T follicular helper cell (primary cell): ENCODE results near the gene NUDT4.
"Not testable (repeated sequence)": the region's sequence is repeated elsewhere in the genome, so short reads cannot be mapped to it uniquely, and the experiment has no call there.

Experiments
- DNase-seq: peaks from one replicate; pipeline ENCODE4 v3.0.0-alpha.2; 2020; ENCODE audit warnings: low read depth

NUDT4 gene

DNA sequence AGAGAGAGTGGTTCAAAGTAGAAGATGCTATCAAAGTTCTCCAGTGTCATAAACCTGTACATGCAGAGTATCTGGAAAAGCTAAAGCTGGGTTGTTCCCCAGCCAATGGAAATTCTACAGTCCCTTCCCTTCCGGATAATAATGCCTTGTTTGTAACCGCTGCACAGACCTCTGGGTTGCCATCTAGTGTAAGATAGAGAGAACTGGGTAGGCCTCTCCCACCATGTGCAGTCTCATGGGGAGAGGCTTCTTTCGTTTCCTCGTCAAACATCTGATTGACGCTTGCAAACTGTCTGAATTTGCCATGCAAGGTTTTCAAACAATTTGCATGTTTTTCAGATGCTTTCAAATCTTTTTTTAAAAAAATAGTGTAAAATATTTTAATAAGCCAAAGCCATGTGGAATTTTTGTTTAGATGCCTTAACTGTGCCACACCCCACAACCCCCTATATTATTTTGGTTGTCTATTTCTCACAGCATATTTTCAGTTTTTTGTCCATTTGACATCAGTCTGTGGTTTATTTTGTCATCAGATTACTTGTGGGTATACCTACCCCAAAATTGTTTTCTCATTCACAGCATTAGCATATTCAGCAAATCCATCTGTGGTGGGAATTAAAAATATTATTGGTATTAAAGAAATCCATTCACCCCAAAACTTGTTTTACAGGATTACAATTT is 21.6 kb downstream of the NUDT4 start:
- not testable (repeated sequence) for DNase-seq

DNA sequence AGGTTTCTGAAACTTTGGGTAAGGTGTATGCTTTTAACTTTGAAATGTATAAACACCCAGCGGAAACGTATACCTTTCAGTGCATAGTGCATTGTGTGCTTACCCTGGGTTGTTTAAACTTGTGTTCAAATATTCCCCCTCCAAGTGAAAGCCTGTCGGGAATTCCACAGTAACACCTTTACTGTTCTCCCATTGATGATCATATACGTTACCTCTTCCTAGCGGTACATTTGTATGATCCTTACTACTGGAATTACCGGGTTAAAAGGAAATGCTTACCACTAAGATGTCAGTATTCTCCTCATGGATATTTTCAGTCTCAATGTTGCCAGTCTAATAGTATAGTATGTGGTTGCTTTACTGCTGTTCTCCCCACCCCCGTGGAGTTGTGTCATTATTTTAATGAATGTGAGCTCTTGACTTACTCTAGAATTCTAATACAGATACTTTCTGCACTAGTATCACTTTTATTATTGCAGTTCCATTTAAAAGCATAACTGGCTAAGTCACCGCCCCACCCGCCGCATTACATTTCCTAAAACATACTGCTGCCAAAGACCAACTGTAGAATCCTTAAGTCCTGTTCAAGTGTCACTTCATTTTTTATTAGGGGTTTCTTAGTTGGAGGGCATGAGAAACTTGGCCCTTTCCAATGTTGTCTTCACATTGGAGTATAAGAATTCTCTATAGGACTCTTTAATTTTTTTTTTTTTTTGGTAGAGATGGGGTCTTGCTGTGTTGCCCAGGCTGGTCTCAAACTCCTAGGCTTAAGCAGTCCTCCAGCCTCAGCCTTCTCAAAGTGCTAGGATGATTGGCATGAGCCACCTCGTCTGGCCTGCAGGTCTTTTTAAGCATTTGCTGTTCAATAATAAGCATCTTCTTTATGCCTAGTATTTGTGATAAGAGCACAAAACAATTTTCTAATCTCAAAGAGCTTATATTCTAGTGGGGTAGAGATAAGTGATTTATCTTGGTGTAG is 24.9 kb downstream of the NUDT4 start:
- DNase-seq, result no peak

- no peak for DNase-seq
These were observed 26.5 kb downstream of the NUDT4 start for GRCh38 chr12:93403988-93404803.

- no peak for DNase-seq
These were observed 27.5 kb downstream of the NUDT4 start for GRCh38 chr12:93404961-93405849.

GRCh38 chr12:93407054-93407962 is 29.6 kb downstream of the NUDT4 start:
- no peak for DNase-seq

- no peak for DNase-seq
These were observed 30.2 kb downstream of the NUDT4 start for GRCh38 chr12:93407963-93408283.

DNA sequence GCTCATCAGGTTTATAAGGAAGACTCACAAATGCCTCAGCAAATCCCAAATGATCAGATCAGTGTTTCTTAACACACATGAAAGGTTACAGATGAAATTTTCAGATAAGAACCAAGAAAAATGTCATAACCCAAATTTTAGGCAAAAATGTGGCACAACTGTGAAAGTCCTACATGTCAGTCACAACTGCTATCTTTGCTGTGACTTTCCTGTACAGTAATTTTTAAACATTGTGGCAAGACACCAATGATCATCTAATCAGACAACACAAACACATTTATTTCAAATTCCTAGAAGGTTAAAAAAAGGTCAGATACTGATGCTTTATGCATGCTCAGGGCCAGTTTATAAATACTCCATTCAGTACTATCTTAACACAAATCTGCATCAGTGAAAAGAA is 31.1 kb downstream of the NUDT4 start:
- no peak for DNase-seq

GRCh38 chr12:93409343-93410187 is 31.8 kb downstream of the NUDT4 start:
- DNase-seq, result not testable (repeated sequence)

DNA sequence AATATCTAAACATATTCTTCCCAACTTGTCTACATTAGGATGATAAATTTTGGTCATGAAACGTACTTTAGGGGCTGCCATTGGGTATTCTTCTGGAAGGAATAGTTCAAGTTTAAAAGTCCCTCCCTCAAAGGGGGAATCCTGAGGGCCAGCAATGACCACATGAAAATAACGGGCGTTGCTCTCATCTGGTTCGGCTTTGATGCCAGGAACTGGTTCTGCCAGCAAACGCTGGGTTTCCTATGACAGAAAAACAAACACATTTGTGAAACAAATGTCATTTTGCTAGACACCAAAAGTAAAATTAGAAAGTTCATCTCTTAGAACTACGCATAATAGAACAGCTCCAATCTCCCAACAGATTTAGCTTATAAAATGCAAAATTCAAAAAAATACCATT is 33.3 kb downstream of the NUDT4 start:
- not testable (repeated sequence) for DNase-seq

GRCh38 chr12:93412396-93412795 is 34.7 kb downstream of the NUDT4 start:
- DNase-seq, result not testable (repeated sequence)

GRCh38 chr12:93413064-93413463 is 35.3 kb downstream of the NUDT4 start:
- DNase-seq, result no peak

DNA sequence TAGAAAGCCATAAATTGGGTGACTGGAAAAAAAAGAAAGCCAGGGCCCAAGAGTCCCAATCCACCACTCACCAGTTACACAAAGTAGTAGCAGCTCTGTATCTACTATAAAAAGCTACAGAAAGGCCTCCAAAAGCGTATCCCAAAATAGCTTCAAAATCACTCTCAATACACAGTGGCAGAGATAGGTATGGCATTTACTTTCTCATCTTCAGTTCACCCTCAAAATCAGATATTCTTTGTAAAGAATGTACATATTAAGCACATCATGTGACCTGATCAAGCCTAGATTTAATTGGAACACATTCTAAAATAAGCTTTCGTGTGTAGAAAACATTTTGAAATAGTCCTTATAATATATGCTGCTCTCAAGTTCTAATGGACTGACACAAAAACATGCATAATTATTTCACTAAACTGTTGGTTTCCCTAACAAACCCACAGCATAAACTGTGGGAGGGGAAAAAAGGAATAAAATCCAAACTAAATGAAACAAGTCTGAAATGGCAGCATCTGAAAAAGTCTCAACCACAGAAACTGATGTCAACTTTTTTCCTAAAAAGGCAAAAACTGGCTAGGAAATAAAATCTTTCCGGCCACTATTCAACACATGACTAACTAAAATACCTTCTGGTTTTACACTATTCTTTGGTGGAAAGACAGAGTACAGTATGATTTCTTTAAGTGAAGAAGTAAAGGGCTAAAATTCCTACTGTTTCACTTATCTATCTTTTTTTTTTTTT is 38.2 kb downstream of the NUDT4 start:
- no peak for DNase-seq

DNA sequence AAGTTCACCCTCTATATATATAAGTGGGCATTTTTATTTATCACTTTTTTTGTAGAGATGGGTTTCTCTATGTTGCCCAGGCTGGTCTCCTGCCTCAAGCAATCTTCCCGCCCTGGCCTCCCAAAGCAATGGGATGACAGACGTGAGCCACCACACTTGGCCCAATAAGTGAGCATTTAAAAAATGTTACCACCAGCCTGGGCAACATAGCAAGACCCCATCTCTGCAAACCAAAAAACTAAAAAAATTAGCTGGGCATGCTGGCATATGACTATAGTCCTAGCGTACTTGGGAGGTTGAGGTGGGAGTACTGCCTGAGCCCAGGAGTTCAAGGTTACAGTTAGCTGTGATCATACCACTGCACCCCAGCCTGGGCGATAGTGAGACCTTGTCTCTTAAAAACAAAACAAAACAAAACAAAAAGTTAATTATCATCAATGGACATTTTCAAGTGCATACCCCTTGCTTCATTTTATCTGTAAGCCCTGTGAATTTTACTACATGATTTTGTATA is 40.3 kb downstream of the NUDT4 start:
- no peak for DNase-seq

DNA sequence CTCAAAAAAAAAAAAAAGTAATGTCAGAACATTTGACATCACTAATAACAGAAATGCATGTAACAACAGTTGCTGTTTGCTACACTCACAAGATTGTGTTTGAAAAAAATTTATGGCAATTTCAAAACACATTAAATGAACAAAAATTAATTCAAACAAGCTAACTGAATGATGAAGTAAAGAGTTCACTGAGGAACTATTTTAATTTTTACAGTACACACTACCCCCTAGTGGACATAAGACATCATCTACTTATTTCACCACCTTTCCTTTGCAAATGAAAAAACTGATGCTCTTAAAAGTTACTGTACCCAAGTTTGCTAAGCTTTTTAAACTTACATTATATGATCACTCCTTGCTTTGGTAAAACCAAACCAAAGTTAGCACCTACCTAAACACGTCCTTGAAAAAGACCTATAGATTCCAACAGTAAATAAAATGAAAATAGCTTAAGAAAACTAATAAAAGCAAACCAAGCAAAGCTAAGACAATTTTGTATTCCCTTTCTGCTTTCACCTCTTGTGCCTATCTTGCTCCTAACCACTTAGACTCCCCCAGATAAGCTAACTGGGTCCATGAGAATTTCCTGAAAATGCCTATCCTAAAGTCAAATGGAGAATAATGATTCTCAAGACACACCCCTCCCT is 41.8 kb downstream of the NUDT4 start:
- no peak for DNase-seq

GRCh38 chr12:93422050-93422449 is 44.3 kb downstream of the NUDT4 start:
- DNase-seq, result no peak

GRCh38 chr12:93425736-93426411 is 48.1 kb downstream of the NUDT4 start:
- no peak for DNase-seq

- no peak for DNase-seq
These were observed 48.7 kb downstream of the NUDT4 start for GRCh38 chr12:93426412-93426805.
